ENCODE results near the gene MT1B. TPM values are rescaled to one million over a fixed set of nuclear protein-coding genes. Genes with fewer than 3 reads are reported as not detected.

MT1B gene
- total and polyA plus RNA-seq, 9 of the 15 experiments (the other 6 are each of a cell fraction or from before 2014, with no cell fraction given): not detected

DNA sequence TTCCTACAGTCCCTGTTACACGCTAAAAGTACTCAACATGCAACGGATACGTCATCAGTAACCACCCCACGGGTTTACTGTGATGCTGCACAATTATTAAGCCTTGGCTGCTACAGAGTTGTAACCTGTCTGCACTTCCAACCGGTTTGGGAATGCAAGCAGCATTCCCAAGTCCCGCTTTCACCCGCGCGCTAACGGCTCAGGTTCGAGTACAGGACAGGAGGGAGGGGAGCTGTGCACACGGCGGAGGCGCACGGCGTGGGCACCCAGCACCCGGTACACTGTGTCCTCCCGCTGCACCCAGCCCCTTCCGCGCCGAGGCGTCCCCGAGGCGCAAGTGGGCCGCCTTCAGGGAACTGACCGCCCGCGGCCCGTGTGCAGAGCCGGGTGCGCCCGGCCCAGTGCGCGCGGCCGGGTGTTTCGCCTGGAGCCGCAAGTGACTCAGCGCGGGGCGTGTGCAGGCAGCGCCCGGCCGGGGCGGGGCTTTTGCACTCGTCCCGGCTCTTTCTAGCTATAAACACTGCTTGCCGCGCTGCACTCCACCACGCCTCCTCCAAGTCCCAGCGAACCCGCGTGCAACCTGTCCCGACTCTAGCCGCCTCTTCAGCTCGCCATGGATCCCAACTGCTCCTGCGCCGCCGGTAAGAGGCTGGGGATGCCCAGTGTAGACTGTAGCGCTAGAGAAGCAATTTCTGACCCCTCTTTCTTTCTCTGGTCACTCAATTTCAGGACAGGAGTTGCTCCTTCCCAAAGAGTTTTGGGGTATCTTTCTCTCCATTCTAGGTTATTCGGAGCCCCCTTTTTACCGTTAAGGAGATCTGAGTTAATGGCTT is 43.4 kb upstream of the MT1B start, which contains the start of gene MT2A (continued):
- TF ChIP-seq, protein P1, sequence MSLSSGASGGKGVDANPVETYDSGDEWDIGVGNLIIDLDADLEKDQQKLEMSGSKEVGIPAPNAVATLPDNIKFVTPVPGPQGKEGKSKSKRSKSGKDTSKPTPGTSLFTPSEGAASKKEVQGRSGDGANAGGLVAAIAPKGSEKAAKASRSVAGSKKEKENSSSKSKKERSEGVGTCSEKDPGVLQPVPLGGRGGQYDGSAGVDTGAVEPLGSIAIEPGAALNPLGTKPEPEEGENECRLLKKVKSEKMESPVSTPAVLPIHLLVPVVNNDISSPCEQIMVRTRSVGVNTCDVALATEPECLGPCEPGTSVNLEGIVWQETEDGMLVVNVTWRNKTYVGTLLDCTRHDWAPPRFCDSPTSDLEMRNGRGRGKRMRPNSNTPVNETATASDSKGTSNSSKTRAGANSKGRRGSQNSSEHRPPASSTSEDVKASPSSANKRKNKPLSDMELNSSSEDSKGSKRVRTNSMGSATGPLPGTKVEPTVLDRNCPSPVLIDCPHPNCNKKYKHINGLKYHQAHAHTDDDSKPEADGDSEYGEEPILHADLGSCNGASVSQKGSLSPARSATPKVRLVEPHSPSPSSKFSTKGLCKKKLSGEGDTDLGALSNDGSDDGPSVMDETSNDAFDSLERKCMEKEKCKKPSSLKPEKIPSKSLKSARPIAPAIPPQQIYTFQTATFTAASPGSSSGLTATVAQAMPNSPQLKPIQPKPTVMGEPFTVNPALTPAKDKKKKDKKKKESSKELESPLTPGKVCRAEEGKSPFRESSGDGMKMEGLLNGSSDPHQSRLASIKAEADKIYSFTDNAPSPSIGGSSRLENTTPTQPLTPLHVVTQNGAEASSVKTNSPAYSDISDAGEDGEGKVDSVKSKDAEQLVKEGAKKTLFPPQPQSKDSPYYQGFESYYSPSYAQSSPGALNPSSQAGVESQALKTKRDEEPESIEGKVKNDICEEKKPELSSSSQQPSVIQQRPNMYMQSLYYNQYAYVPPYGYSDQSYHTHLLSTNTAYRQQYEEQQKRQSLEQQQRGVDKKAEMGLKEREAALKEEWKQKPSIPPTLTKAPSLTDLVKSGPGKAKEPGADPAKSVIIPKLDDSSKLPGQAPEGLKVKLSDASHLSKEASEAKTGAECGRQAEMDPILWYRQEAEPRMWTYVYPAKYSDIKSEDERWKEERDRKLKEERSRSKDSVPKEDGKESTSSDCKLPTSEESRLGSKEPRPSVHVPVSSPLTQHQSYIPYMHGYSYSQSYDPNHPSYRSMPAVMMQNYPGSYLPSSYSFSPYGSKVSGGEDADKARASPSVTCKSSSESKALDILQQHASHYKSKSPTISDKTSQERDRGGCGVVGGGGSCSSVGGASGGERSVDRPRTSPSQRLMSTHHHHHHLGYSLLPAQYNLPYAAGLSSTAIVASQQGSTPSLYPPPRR (CRISPR knock-in tag; IDR thresholded peaks at IDR 0.05; ENCODE audit: borderline replicate concordance): no peak
- TF ChIP-seq, protein P2, sequence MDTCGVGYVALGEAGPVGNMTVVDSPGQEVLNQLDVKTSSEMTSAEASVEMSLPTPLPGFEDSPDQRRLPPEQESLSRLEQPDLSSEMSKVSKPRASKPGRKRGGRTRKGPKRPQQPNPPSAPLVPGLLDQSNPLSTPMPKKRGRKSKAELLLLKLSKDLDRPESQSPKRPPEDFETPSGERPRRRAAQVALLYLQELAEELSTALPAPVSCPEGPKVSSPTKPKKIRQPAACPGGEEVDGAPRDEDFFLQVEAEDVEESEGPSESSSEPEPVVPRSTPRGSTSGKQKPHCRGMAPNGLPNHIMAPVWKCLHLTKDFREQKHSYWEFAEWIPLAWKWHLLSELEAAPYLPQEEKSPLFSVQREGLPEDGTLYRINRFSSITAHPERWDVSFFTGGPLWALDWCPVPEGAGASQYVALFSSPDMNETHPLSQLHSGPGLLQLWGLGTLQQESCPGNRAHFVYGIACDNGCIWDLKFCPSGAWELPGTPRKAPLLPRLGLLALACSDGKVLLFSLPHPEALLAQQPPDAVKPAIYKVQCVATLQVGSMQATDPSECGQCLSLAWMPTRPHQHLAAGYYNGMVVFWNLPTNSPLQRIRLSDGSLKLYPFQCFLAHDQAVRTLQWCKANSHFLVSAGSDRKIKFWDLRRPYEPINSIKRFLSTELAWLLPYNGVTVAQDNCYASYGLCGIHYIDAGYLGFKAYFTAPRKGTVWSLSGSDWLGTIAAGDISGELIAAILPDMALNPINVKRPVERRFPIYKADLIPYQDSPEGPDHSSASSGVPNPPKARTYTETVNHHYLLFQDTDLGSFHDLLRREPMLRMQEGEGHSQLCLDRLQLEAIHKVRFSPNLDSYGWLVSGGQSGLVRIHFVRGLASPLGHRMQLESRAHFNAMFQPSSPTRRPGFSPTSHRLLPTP (IDR thresholded peaks at IDR 0.05; ENCODE audit: borderline replicate concordance, extremely low read depth, insufficient read length): peak; percentile 32
- TF ChIP-seq ZNF347 (CRISPR knock-in tag; IDR thresholded peaks at IDR 0.05; ENCODE audit: low read depth) (no peak), FOSL1 (tag; conservative IDR thresholded peaks at IDR 0.05) (peak; percentile 96), WHSC1 (IDR thresholded peaks at IDR 0.05; ENCODE audit: low read length) (peak; percentile 50), CREM (IDR thresholded peaks at IDR 0.05; ENCODE audit: low read depth) (peak; percentile 46; the same call in 1 of the 2 replicates), SAFB (IDR thresholded peaks at IDR 0.05; ENCODE audit: borderline replicate concordance, low read depth, low read length) (0 out of 2 replicates have a peak, but pooled peaks have one; percentile 52), KLF13 (tag; IDR thresholded peaks at IDR 0.05; ENCODE audit: borderline replicate concordance, low read depth) (0 out of 2 replicates have a peak, but pooled peaks have one; percentile 21), PRPF4 (IDR thresholded peaks at IDR 0.05; ENCODE audit: insufficient read depth, low read depth, low read length, poor library complexity, severe bottlenecking) (no peak), HNRNPK (IDR thresholded peaks at IDR 0.05; ENCODE audit: low read depth, low read length, poor library complexity, severe bottlenecking) (no peak), TRIM24 (IDR thresholded peaks at IDR 0.05) (0 out of 4 replicates have a peak, but pooled peaks of 1 of the 2 experiments have one; percentile 24), RBM15 (IDR thresholded peaks at IDR 0.05; ENCODE audit: insufficient read depth, low read length) (no peak), RBM25 (IDR thresholded peaks at IDR 0.05; ENCODE audit: low read depth, low read length, severe bottlenecking) (peak; percentile 93)
- TF ChIP-seq, protein P3, sequence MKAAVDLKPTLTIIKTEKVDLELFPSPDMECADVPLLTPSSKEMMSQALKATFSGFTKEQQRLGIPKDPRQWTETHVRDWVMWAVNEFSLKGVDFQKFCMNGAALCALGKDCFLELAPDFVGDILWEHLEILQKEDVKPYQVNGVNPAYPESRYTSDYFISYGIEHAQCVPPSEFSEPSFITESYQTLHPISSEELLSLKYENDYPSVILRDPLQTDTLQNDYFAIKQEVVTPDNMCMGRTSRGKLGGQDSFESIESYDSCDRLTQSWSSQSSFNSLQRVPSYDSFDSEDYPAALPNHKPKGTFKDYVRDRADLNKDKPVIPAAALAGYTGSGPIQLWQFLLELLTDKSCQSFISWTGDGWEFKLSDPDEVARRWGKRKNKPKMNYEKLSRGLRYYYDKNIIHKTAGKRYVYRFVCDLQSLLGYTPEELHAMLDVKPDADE (conservative IDR thresholded peaks at IDR 0.05; ENCODE audit: control insufficient read depth, low read depth, low read length): 0 out of 2 replicates have a peak, but pooled peaks have one; percentile 39
